Stomach (tissue), 9 donors: Measurements from ENCODE around the gene HS6ST1. TPM values are rescaled to one million over a fixed set of nuclear protein-coding genes. Genes with fewer than 3 reads are reported as not detected.

Experiments
- DNase-seq, 2 donors: peaks; one replicate each; pipeline versions ENCODE4 v3.0.0 to v3.0.0-alpha.2; 2013 to 2019
- H3K27ac ChIP-seq, 5 donors: fragments of 200-600 bp in 4 of 5; sonication (generic) in 4 of 5; one replicate each; pipeline ENCODE4 v1.5.1; 2013 to 2019; ENCODE audit warnings: mild to moderate bottlenecking in 1 of 5, moderate library complexity in 1 of 5
- H3K27me3 ChIP-seq, 3 donors: fragments of 200-600 bp; sonication (generic); one replicate each; pipeline ENCODE4 v1.5.1; 2017 to 2019; ENCODE audit warnings: mixed run types in 1 of 3
- H3K36me3 ChIP-seq, 4 donors: fragments of 200-600 bp; sonication (generic); 1 replicate in 3 of 4; 2 replicates in 1 of 4; pipeline ENCODE4 v1.5.1; 2016 to 2019
- H3K4me1 ChIP-seq, 4 donors: fragments of 200-600 bp; sonication (generic); one replicate each; pipeline ENCODE4 v1.5.1; 2016 to 2019
- H3K4me3 ChIP-seq, 4 donors: fragments of 200-600 bp; sonication (generic) in 3 of 4; one replicate each; pipeline ENCODE4 v1.5.1; 2016 to 2019; ENCODE audit warnings: mild to moderate bottlenecking in 1 of 4
- H3K9me3 ChIP-seq, 4 donors: fragments of 200-600 bp; sonication (generic); one replicate each; pipeline ENCODE4 v1.5.1; 2016 to 2019
- EP300 ChIP-seq: sonication (generic); formaldehyde crosslinking; IDR thresholded peaks from one replicate; pipeline ENCODE4 v1.6.1; 2017; ENCODE audit warnings: antibody characterized with exemption
- POLR2A ChIP-seq, 4 donors: fragments of 450-650 bp; IDR thresholded peaks; one replicate each; pipeline ENCODE4 v1.6.1; 2016; ENCODE audit warnings: antibody characterized with exemption in 4 of 4, control low read depth in 2 of 4, mild to moderate bottlenecking in 1 of 4, moderate library complexity in 1 of 4
- POLR2AphosphoS5 ChIP-seq, 3 donors: sonication (generic); formaldehyde crosslinking; IDR thresholded peaks; one replicate each; pipeline ENCODE4 v1.6.1; 2016; ENCODE audit warnings: antibody characterized with exemption in 3 of 3
- WGBS, 5 donors: extraction: QIAGEN DNeasy Blood & Tissue Kit in 3 of 5; methylation state at CpG; one replicate each; pipeline versions ENCODE4 v1.1.5 to v1.1.7; 2013 to 2018; 5-methylcytosine and 5-hydroxymethylcytosine counted together
- intact Hi-C: fragments of 100-400 bp; cut with DNase I; formaldehyde crosslinking; loops from one replicate; pipeline ENCODE4 v1.15.1; 2023; ENCODE audit warnings: low total_unique reads
- polyA plus RNA-seq, 3 donors: library from polyadenylated mRNA; stranded (reverse); fragments of 200-250 nt; gene quantifications; one replicate each; pipeline ENCODE4 v1.2.3, GENCODE V29; 2013
- total RNA-seq, 5 donors: library from RNA; depleted of rRNA; stranded (reverse); fragments of >200 nt; gene quantifications; one replicate each; pipeline versions ENCODE4 v1.1.0 to v1.2.3, GENCODE V29; 2014 to 2016
- TF ChIP-seq, protein P1 (sequence below), 7 experiments: fragments of 450-650 bp in 4 of 7; fragments of 200-600 bp in 3 of 7; sonication (generic) in 3 of 7; IDR thresholded peaks; one replicate each; pipeline ENCODE4 v1.5.1; 2016 to 2019; ENCODE audit warnings: antibody characterized with exemption in 7 of 7, control low read depth in 2 of 7, mild to moderate bottlenecking in 1 of 7
- donor health status: healthy with polysubstance abuse.
- donor health status: Bipolar disorder and iron deficiency.
- donor health status: healthy.

The HS6ST1 gene
- total and polyA plus RNA-seq, 8 donors: 2.9 to 178 (median 12.8) TPM

DNA sequence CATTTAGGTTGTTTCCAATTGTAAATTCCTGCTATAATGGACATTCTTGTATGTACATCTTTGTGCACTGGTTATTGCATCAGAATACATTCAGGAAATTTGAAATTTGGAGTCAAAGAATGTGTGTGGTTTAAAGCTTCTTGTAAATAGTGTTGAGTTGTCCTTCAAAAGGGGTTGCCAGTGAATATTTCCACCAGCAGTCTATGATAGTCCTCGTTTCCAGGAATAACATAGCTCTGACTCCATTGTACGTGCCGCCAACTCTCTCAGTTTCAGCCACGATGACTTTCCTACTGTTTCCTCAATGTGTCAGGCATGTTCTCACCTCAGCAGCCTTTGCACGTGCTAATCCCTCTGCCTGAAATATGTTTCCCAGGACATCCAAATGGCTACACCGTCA lies 10.9 kb upstream of the HS6ST1 start:
- DNase-seq: no peak
- intact Hi-C loops: loop anchor here (10.0 kb wide), 1 partner anchor 215 kb away; no protein-coding TSS in a partner anchor
- Histone ChIP-seq H3K36me3 (no peaks in the 10 kb centered on the region), H3K9me3 (peaks cover 0 to 23% (median 14%) of the 10 kb centered on the region in 4 donors), H3K4me3 (no peak overlapping the region), H3K27ac (no peak overlapping the region), H3K4me1 (peaks cover 0 to 16% (median 3%) of the 10 kb centered on the region in 4 donors), H3K27me3 (no peaks in the 10 kb centered on the region)
- TF ChIP-seq POLR2A (IDR thresholded peaks at IDR 0.05) (no peak), EP300 (no peak), POLR2AphosphoS5 (IDR thresholded peaks at IDR 0.05) (no peak)
- TF ChIP-seq, protein P1, sequence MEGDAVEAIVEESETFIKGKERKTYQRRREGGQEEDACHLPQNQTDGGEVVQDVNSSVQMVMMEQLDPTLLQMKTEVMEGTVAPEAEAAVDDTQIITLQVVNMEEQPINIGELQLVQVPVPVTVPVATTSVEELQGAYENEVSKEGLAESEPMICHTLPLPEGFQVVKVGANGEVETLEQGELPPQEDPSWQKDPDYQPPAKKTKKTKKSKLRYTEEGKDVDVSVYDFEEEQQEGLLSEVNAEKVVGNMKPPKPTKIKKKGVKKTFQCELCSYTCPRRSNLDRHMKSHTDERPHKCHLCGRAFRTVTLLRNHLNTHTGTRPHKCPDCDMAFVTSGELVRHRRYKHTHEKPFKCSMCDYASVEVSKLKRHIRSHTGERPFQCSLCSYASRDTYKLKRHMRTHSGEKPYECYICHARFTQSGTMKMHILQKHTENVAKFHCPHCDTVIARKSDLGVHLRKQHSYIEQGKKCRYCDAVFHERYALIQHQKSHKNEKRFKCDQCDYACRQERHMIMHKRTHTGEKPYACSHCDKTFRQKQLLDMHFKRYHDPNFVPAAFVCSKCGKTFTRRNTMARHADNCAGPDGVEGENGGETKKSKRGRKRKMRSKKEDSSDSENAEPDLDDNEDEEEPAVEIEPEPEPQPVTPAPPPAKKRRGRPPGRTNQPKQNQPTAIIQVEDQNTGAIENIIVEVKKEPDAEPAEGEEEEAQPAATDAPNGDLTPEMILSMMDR (IDR thresholded peaks at IDR 0.05): no peak
- 84 to 88% (median 87%) methylated on average over 6 of the region's 6 CpGs for WGBS, 5 donors

DNA sequence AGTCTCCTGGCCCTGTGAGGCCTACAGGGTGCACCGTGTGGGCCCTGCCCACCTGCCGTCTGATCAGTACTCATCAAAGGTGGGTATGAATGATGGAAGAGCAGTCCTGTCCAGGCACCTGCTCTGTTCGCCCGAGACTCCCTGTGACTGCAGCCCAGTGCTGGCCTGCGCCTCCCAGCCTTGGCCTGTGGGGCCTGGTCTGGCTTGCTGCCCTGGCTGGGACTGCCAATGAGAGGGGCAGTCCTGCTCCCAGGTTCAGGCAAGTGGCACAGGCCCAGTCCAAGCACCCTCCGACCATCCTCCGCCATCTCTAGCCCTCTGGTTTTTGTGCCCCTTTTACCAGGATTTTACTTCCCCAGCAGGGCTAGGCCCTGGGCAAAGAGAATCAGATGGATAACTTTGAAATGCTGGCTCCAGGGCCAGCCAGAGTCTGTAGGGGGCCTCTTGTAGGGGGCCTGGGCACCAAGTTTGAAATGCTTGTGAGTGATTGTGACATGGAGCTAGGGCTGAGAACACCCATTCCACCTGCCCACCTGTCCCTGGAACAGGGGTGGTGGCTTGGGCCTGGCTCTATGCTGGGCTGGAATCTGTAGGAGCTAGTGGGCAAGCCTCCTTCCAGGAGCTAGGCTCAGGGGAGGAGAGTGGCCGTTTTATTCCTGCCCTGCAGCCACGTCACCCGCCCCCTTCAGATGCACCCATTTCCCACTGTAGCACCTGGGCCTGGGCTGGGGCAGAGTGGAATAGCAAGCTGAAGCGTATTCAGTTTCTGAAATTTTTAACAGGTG lies 8.7 kb upstream of the HS6ST1 start:
- intact Hi-C loops: no loop called here
- Histone ChIP-seq H3K27ac (no peak overlapping the region), H3K4me1 (peaks cover 0 to 22% (median 7%) of the 10 kb centered on the region in 4 donors), H3K36me3 (no peaks in the 10 kb centered on the region), H3K4me3 (no peak overlapping the region), H3K9me3 (peaks cover 0 to 10% (median 9%) of the 10 kb centered on the region in 4 donors), H3K27me3 (no peaks in the 10 kb centered on the region)
- DNase-seq: no peak
- 92 to 96% (median 95%) methylated on average over 7 to 11 of the region's 11 CpGs for WGBS, 5 donors
- TF ChIP-seq EP300 (no peak), POLR2AphosphoS5 (IDR thresholded peaks at IDR 0.05) (no peak), POLR2A (IDR thresholded peaks at IDR 0.05) (no peak)
- TF ChIP-seq, protein P1 (IDR thresholded peaks at IDR 0.05): no peak

DNA sequence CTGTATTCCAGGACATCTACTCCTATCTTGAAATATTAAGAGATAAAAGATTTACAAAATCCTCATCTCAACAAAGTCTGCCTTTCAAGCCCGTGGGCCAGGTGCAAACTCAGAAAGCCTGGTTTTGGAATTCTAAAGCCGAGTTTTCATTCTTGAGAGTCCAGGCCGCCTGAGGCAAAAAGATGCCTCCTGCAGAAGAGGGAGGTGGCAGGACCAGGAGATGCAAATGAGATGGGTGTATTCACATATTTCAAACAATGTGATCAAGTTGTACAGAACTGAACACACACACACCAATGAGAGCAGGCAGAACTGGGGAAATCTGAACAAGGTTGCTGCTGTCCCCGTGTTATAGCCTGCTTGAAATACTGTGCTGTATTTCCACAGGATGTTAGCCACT lies 7.7 kb upstream of the HS6ST1 start:
- 78 to 92% (median 90%) methylated on average over 4 of the region's 4 CpGs for WGBS, 5 donors
- Histone ChIP-seq H3K27me3 (no peaks in the 10 kb centered on the region), H3K36me3 (no peaks in the 10 kb centered on the region), H3K4me3 (no peak overlapping the region), H3K4me1 (peaks cover 0 to 27% (median 14%) of the 10 kb centered on the region in 4 donors), H3K27ac (peak overlapping the region in 1 of 5 donors; percentile 68), H3K9me3 (no peaks in the 10 kb centered on the region)
- intact Hi-C loops: no loop called here
- no peak for TF ChIP-seq EP300
- TF ChIP-seq POLR2AphosphoS5 (IDR thresholded peaks at IDR 0.05): no peak
- TF ChIP-seq, protein P1 (IDR thresholded peaks at IDR 0.05): no peak
- no peak for TF ChIP-seq POLR2A (IDR thresholded peaks at IDR 0.05)
- DNase-seq: no peak

DNA sequence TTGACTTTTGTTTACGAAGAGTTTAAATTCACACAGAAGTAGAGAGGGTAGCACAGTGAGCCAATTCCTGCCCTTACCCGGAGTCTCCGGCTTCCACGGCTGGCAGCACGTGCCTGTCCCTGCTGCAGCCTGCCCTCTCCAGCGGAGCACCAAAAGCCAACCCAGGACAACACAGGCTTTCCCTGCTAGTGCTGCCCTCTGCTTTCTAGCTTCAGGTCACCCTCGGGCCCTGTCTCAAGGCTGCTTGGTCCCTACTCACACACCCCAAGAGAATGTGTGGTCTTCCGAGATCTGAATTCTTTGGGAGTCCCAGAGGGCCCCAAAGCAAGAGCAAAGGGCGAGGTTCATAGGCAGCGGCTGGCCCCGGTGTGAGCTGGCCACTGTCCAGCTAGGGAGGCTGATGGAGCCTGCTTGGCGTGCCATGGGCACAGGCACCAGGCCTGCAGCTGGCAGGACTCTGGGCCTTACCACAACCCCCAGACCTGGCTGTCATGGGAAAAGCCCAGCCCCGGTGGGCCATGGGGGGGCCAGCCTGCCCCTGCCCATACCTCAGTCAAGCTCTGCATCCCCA lies 7.0 kb upstream of the HS6ST1 start:
- WGBS, 5 donors: 17 to 51% (median 37%) methylated on average over 8 to 13 of the region's 13 CpGs
- no peak overlapping the region for H3K4me3 ChIP-seq
- TF ChIP-seq EP300: no peak
- peak in 1 of 3 donors; percentile 40 for TF ChIP-seq POLR2AphosphoS5 (IDR thresholded peaks at IDR 0.05)
- DNase-seq: peak; percentile 26 to 60
- intact Hi-C loops: no loop called here
- H3K27me3 ChIP-seq: no peaks in the 10 kb centered on the region
- peak overlapping the region in 1 of 5 donors; percentile 68 for H3K27ac ChIP-seq
- no peaks in the 10 kb centered on the region for H3K9me3 ChIP-seq
- H3K4me1 ChIP-seq: peaks cover 0 to 32% (median 19%) of the 10 kb centered on the region in 4 donors
- no peaks in the 10 kb centered on the region for H3K36me3 ChIP-seq
